Adrenal gland (tissue), 12 donors: Measurements from ENCODE around the gene GNB3. TPM values are rescaled to one million over a fixed set of nuclear protein-coding genes. Genes with fewer than 3 reads are reported as not detected.

Source experiments
- DNase-seq, 7 donors: peaks; one replicate each; pipeline ENCODE4 v3.0.0-alpha.2; 2019 to 2020
- H3K27ac ChIP-seq, 5 donors: fragments of 200-600 bp; sonication (generic) in 4 of 5; 1 replicate in 3 of 5; 2 replicates in 2 of 5; pipeline versions ENCODE4 v1.5.1 to v1.8.0; 2016 to 2020; ENCODE audit warnings: mild to moderate bottlenecking in 1 of 5
- H3K27me3 ChIP-seq: fragments of 200-600 bp; 2 replicates; pipeline ENCODE4 v1.8.0; 2021
- H3K36me3 ChIP-seq, 2 donors: fragments of 200-600 bp; replicated peaks in 1 of 2; 1 replicate in 1 of 2; 2 replicates in 1 of 2; pipeline versions ENCODE4 v1.5.1 to v1.8.0; 2018 to 2022
- H3K4me1 ChIP-seq, 2 donors: fragments of 200-600 bp; replicated peaks in 1 of 2; 1 replicate in 1 of 2; 2 replicates in 1 of 2; pipeline versions ENCODE4 v1.5.1 to v1.8.0; 2018 to 2021
- H3K4me3 ChIP-seq, 4 donors: fragments of 200-600 bp; sonication (generic) in 3 of 4; one replicate each; pipeline ENCODE4 v1.5.1; 2016 to 2018
- H3K9me3 ChIP-seq, 3 donors: fragments of 200-600 bp; sonication (generic) in 1 of 3; replicated peaks in 1 of 3; 1 replicate in 2 of 3; 2 replicates in 1 of 3; pipeline versions ENCODE4 v1.5.1 to v1.8.0; 2016 to 2021
- CTCF ChIP-seq, 6 experiments: fragments of 450-650 bp in 4 of 6; fragments of 200-600 bp in 2 of 6; sonication (generic) in 1 of 6; IDR thresholded peaks; 1 replicate in 5 of 6; 2 replicates in 1 of 6; pipeline versions ENCODE4 v1.5.1 to v1.8.0; 2016 to 2021; ENCODE audit warnings: antibody characterized with exemption in 6 of 6, mild to moderate bottlenecking in 2 of 6, moderate library complexity in 1 of 6
- POLR2A ChIP-seq, 2 donors: fragments of 450-650 bp; IDR thresholded peaks; one replicate each; pipeline ENCODE4 v1.6.1; 2017; ENCODE audit warnings: antibody characterized with exemption in 2 of 2, mild to moderate bottlenecking in 2 of 2, moderate library complexity in 1 of 2
- WGBS, 4 donors: extraction: QIAGEN DNeasy Blood & Tissue Kit in 2 of 4; methylation state at CpG; one replicate each; pipeline versions ENCODE4 v1.1.5 to v1.1.7; 2013 to 2017; 5-methylcytosine and 5-hydroxymethylcytosine counted together
- intact Hi-C, 2 donors: fragments of 100-400 bp; cut with DNase I; formaldehyde crosslinking; loops; one replicate each; pipeline versions ENCODE4 v1.14.1 to v1.15.0; 2022 to 2023
- polyA plus RNA-seq, 3 donors: library from polyadenylated mRNA; stranded (reverse); fragments of 200-250 nt in 2 of 3; fragments of 350-450 nt in 1 of 3; fragmentation: Illumina TruSeq in 1 of 3; extraction: RNeasy Lipid Tissue Mini Kit (QIAGEN cat#74804) in 1 of 3; gene quantifications; one replicate each; pipeline ENCODE4 v1.2.3, GENCODE V29; 2013 to 2014
- total RNA-seq, 9 donors: library from RNA; depleted of rRNA in 4 of 9; stranded (reverse); fragments of >200 nt in 4 of 9; fragments of 120-200 nt in 1 of 9; fragmentation: NEBNext Ultra II Directional in 1 of 9; extraction: Animal tissue kit (Norgen Biotek cat#: 25700) in 1 of 9; gene quantifications; one replicate each; pipeline versions ENCODE4 v1.1.0 to v1.2.4, GENCODE V29; 2013 to 2023
- donor health status: healthy with polysubstance abuse.
- donor health status: Bipolar disorder and iron deficiency.
- donor health status: DM: yes; HTN: yes; CAD: no.
- donor health status: DM: no; HTN: no; CAD: no.
- donor health status: DM: no; HTN: no; CAD: no.
- donor health status: DM: yes; HTN: yes; CAD: no.

Gene GNB3
- total and polyA plus RNA-seq, 12 donors: 0.44 to 22.4 (median 1.7) TPM; not detected in 1

- TF ChIP-seq POLR2A (IDR thresholded peaks at IDR 0.05): no peak
- H3K27me3 ChIP-seq: peaks cover 4% of the 10 kb centered on the region
- H3K4me1 ChIP-seq: peaks cover 6 to 15% of the 10 kb centered on the region in 2 donors
- 29 to 45% (median 36%) methylated on average over 11 to 12 of the region's 12 CpGs for WGBS, 4 donors
- no peak overlapping the region for H3K4me3 ChIP-seq
- no peaks in the 10 kb centered on the region for H3K36me3 ChIP-seq
- DNase-seq: no peak
- H3K27ac ChIP-seq: no peak overlapping the region
- no peaks in the 10 kb centered on the region for H3K9me3 ChIP-seq
- intact Hi-C loops: loop anchor here (5.0 to 10.0 kb wide), 2 partner anchors 80 to 93 kb away; no protein-coding TSS in a partner anchor
Measured at GRCh38 chr12:6824901-6825381, 15.8 kb upstream of the GNB3 start.

GRCh38 chr12:6825398-6826124, 15.2 kb upstream of the GNB3 start:
- no peaks in the 10 kb centered on the region for H3K9me3 ChIP-seq
- 7 to 11% (median 10%) methylated on average over 15 to 19 of the region's 19 CpGs for WGBS, 4 donors
- H3K27me3 ChIP-seq: peaks cover 4% of the 10 kb centered on the region
- intact Hi-C loops: loop anchor here in 1 of 2 donors (10.0 kb wide), 1 partner anchor 81 kb away; no protein-coding TSS in a partner anchor
- TF ChIP-seq POLR2A (IDR thresholded peaks at IDR 0.05) (no peak), CTCF (IDR thresholded peaks at IDR 0.05) (peak; percentile 78 to 96 (median 92))
- no peak overlapping the region for H3K4me3 ChIP-seq
- no peaks in the 10 kb centered on the region for H3K36me3 ChIP-seq
- H3K4me1 ChIP-seq: peaks cover 6 to 15% of the 10 kb centered on the region in 2 donors
- DNase-seq: peak; percentile 81 to 95 (median 87)
- no peak overlapping the region for H3K27ac ChIP-seq

GRCh38 chr12:6826125-6826733, 14.5 kb upstream of the GNB3 start:
- Histone ChIP-seq H3K27me3 (peaks cover 4% of the 10 kb centered on the region), H3K27ac (no peak overlapping the region), H3K36me3 (no peaks in the 10 kb centered on the region), H3K9me3 (no peaks in the 10 kb centered on the region), H3K4me1 (peaks cover 6 to 15% of the 10 kb centered on the region in 2 donors), H3K4me3 (no peak overlapping the region)
- no peak for TF ChIP-seq CTCF (IDR thresholded peaks at IDR 0.05)
- no peak for TF ChIP-seq POLR2A (IDR thresholded peaks at IDR 0.05)
- 41 to 74% (median 65%) methylated on average over 12 to 17 of the region's 17 CpGs for WGBS, 4 donors
- intact Hi-C loops: loop anchor here in 1 of 2 donors (10.0 kb wide), 1 partner anchor 81 kb away; no protein-coding TSS in a partner anchor
- no peak for DNase-seq

- Histone ChIP-seq H3K4me1 (peaks cover 2 to 13% of the 10 kb centered on the region in 2 donors), H3K36me3 (no peaks in the 10 kb centered on the region), H3K9me3 (no peaks in the 10 kb centered on the region), H3K4me3 (no peak overlapping the region), H3K27me3 (peaks cover 4% of the 10 kb centered on the region), H3K27ac (peak overlapping the region in 2 of 5 donors; percentile 45 to 47)
- TF ChIP-seq CTCF (IDR thresholded peaks at IDR 0.05): no peak
- no peak for TF ChIP-seq POLR2A (IDR thresholded peaks at IDR 0.05)
- DNase-seq: peak in 1 of 7 donors; percentile 56
- intact Hi-C loops: loop anchor here in 1 of 2 donors (10.0 kb wide), 1 partner anchor 82 kb away; no protein-coding TSS in a partner anchor
- 57 to 72% (median 67%) methylated on average over 8 to 22 of the region's 22 CpGs for WGBS, 4 donors
Measured at GRCh38 chr12:6826734-6827436, 13.8 kb upstream of the GNB3 start.
